K562 (cell line): ENCODE measurements around the gene VSIG2. TPM values are rescaled to one million over a fixed set of nuclear protein-coding genes. Genes with fewer than 3 reads are reported as not detected.

Source experiments
- CTBP1 ChIP-seq: fragments of 450-650 bp; IDR thresholded peaks from 2 replicates; pipeline ENCODE4 v1.6.1; 2016; ENCODE audit warnings: borderline replicate concordance
- CXXC5 ChIP-seq: fragments of 250-450 bp; sonication (Bioruptor Pico); IDR thresholded peaks from 2 replicates; pipeline ENCODE4 v1.8.0; 2022; ENCODE audit warnings: inconsistent platforms, mild to moderate bottlenecking, moderate library complexity
- DPF2 ChIP-seq: fragments of 450-650 bp; IDR thresholded peaks from 2 replicates; pipeline ENCODE4 v1.6.1; 2016
- EP300 ChIP-seq: IDR thresholded peaks from 2 replicates; pipeline ENCODE4 v1.6.1; 2012; ENCODE audit warnings: low read length, improper control_type of control experiment
- GATAD2B ChIP-seq: fragments of 450-650 bp; IDR thresholded peaks from 2 replicates; pipeline ENCODE4 v1.6.1; 2017; ENCODE audit warnings: mild to moderate bottlenecking, borderline replicate concordance
- HMGN3 ChIP-seq: IDR thresholded peaks from 2 replicates; pipeline ENCODE4 v1.6.1; 2011; ENCODE audit warnings: borderline replicate concordance, low read depth, mild to moderate bottlenecking, mixed read lengths, low read length; ENCODE audit not compliant: insufficient read length; ENCODE audit errors: extremely low read depth
- HNRNPH1 ChIP-seq: fragments of 200-400 bp; formaldehyde crosslinking; optimal IDR thresholded peaks from 2 replicates; pipeline ENCODE3; 2017; ENCODE audit warnings: low read depth, mild to moderate bottlenecking, low read length, moderate library complexity
- KLF13 ChIP-seq: fragments of 450-650 bp; IDR thresholded peaks from 2 replicates; pipeline ENCODE4 v1.6.1; 2016; ENCODE audit warnings: missing genetic modification characterization, low read depth, mild to moderate bottlenecking, missing compliant biosample characterization, moderate library complexity, borderline replicate concordance
- MEF2A ChIP-seq: IDR thresholded peaks from 2 replicates; pipeline ENCODE4 v1.6.1; 2011; ENCODE audit warnings: low read depth, mild to moderate bottlenecking, low read length, moderate library complexity; ENCODE audit not compliant: control insufficient read depth
- POLR2G ChIP-seq: fragments of 200-400 bp; formaldehyde crosslinking; IDR thresholded peaks from 2 replicates; pipeline ENCODE4 v1.6.1; 2017; ENCODE audit warnings: low read depth, mild to moderate bottlenecking, antibody characterized with exemption, low read length, moderate library complexity
- PPARD ChIP-seq: fragments of 250-450 bp; sonication (Bioruptor Pico); IDR thresholded peaks from 2 replicates; pipeline ENCODE4 v1.8.0; 2022; ENCODE audit warnings: inconsistent platforms, mild to moderate bottlenecking, moderate library complexity
- RCOR1 ChIP-seq, 2 experiments: IDR thresholded peaks; 2 replicates each; pipeline ENCODE4 v1.6.1; 2012; ENCODE audit warnings: low read depth in 2 of 2, low read length in 2 of 2, borderline replicate concordance in 1 of 2, improper control_type of control experiment in 1 of 2
- SRSF1 ChIP-seq: fragments of 200-400 bp; formaldehyde crosslinking; IDR thresholded peaks from 2 replicates; pipeline ENCODE4 v1.6.1; 2017; ENCODE audit warnings: mild to moderate bottlenecking, low read depth, low read length, moderate library complexity
- YY1 ChIP-seq, 3 experiments: IDR thresholded peaks; 2 replicates each; pipeline ENCODE4 v1.6.1; 2011; ENCODE audit warnings: low read length in 2 of 3, mild to moderate bottlenecking in 2 of 3, moderate library complexity in 2 of 3, borderline replicate concordance in 1 of 3, control low read depth in 1 of 3, low read depth in 1 of 3; ENCODE audit not compliant: insufficient read depth in 3 of 3, insufficient replicate concordance in 2 of 3, control insufficient read depth in 1 of 3, insufficient read length in 1 of 3; ENCODE audit errors: extremely low read depth in 1 of 3
- ZFP30 ChIP-seq: fragments of 250-450 bp; sonication (Bioruptor Pico); IDR thresholded peaks from 2 replicates; pipeline ENCODE4 v1.8.0; 2022; ENCODE audit warnings: moderate library complexity, mild to moderate bottlenecking, inconsistent platforms, borderline replicate concordance
- ZFX ChIP-seq: sonication (generic); formaldehyde crosslinking; IDR thresholded peaks from 2 replicates; pipeline ENCODE4 v1.8.0; 2022; ENCODE audit warnings: mild to moderate bottlenecking, missing genetic modification reagents, moderate library complexity
- ZNF12 ChIP-seq: sonication (generic); formaldehyde crosslinking; IDR thresholded peaks from 2 replicates; pipeline ENCODE4 v1.4.0; 2020; ENCODE audit warnings: mild to moderate bottlenecking, missing genetic modification reagents
- ZNF644 ChIP-seq: fragments of 200-800 bp; sonication (Bioruptor generic); IDR thresholded peaks from 2 replicates; pipeline ENCODE4 v1.6.1; 2016; ENCODE audit warnings: low read depth, missing genetic modification characterization, missing compliant biosample characterization
- polyA plus RNA-seq, 8 experiments: library from polyadenylated mRNA; depleted of rRNA in 4 of 8; stranded (reverse) in 5 of 8; unstranded in 3 of 8; fragments of >200 nt; fragmentation: Nextera tagmentation in 2 of 8; fragmentation: Illumina TruSeq in 1 of 8; extraction: Ambion mirVana in 2 of 8; extraction: Trizol in 1 of 8; gene quantifications; 2 replicates each; pipeline versions ENCODE4 v1.2.1 to v1.2.3, GENCODE V29; 2011 to 2014; ENCODE audit warnings: inconsistent platforms in 1 of 8, missing spikeins in 1 of 8
- total RNA-seq, 7 experiments: library from RNA; depleted of rRNA in 6 of 7; stranded (reverse); fragments of >200 nt in 6 of 7; fragmentation: Illumina TruSeq in 2 of 7; extraction: Trizol in 2 of 7; gene quantifications; 2 replicates each; pipeline versions ENCODE4 v1.2.1 to v1.2.3, GENCODE V29; 2011 to 2021; ENCODE audit warnings: low replicate concordance in 1 of 7
- TF ChIP-seq, protein P1 (sequence below): sonication (generic); formaldehyde crosslinking; IDR thresholded peaks from 2 replicates; pipeline ENCODE4 v1.8.0; 2022; ENCODE audit warnings: missing genetic modification reagents, mild to moderate bottlenecking, moderate library complexity, borderline replicate concordance
- TF ChIP-seq, protein P2 (sequence below): fragments of 250-450 bp; sonication (Bioruptor Pico); IDR thresholded peaks from 2 replicates; pipeline ENCODE4 v1.8.0; 2021; ENCODE audit warnings: mild to moderate bottlenecking, moderate library complexity
- TF ChIP-seq, protein P3 (sequence below): fragments of 250-450 bp; sonication (Bioruptor Pico); IDR thresholded peaks from 2 replicates; pipeline ENCODE4 v1.8.0; 2022; ENCODE audit warnings: inconsistent platforms
- TF ChIP-seq, protein P4 (sequence below), 2 experiments: fragments of 250-450 bp in 1 of 2; fragments of 450-650 bp in 1 of 2; sonication (Bioruptor Pico) in 1 of 2; IDR thresholded peaks; 2 replicates each; pipeline versions ENCODE4 v1.6.1 to v1.8.0; 2016 to 2021; ENCODE audit warnings: mild to moderate bottlenecking in 2 of 2, moderate library complexity in 2 of 2, missing compliant biosample characterization in 1 of 2, missing genetic modification characterization in 1 of 2

VSIG2 gene
- total and polyA plus RNA-seq, 9 of the 15 experiments (the other 6 are each of a cell fraction or from before 2014, with no cell fraction given), result not detected

DNA sequence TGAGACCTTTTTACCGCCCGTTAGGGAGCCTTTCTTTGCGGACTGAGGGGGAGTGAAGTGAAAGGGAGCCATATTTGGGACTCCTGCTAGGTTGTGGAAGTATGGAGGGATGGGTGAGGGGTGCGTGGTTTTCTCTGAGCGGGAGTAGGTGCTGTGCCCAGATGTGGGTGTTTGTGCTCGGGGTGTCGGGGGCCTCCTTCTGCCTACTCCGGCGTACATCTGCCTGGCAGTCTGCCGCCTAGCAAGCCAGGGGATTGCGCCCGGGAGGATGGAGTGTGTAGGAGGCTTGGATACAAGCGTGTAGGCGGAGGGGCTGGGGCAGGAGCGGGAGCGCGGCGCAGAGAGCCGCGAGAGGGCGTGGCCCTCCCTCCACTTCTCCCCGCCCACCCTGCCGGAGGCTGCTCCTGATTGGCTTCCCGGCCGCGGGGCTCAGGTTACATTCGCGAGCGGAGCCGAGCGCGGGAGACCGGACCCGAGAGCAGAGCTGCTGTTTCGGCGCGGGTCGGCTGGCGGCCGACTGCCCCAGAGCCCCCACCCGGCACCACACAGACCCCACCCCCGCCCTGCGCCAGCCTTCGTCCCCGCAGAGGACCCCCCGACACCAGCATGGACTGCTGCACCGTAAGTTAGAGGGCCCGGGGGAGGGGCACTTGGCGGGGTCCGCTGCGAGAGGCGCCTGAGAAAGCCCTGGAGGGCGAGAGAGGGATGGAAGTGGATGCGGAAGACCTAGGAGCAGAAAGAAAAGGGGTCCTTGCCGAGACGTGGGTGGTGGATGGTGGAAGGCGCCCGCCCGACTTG, 12.4 kb downstream of the VSIG2 start, which contains the start of gene NRGN (continued):
- TF ChIP-seq, protein P1, sequence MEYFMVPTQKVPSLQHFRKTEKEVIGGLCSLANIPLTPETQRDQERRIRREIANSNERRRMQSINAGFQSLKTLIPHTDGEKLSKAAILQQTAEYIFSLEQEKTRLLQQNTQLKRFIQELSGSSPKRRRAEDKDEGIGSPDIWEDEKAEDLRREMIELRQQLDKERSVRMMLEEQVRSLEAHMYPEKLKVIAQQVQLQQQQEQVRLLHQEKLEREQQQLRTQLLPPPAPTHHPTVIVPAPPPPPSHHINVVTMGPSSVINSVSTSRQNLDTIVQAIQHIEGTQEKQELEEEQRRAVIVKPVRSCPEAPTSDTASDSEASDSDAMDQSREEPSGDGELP (CRISPR knock-in tag), result 0 out of 2 replicates have a peak, but pooled peaks have one; percentile 15
- TF ChIP-seq CTBP1, result no peak
- no peak for TF ChIP-seq EP300
- no peak for TF ChIP-seq ZFX
- TF ChIP-seq, protein P2, sequence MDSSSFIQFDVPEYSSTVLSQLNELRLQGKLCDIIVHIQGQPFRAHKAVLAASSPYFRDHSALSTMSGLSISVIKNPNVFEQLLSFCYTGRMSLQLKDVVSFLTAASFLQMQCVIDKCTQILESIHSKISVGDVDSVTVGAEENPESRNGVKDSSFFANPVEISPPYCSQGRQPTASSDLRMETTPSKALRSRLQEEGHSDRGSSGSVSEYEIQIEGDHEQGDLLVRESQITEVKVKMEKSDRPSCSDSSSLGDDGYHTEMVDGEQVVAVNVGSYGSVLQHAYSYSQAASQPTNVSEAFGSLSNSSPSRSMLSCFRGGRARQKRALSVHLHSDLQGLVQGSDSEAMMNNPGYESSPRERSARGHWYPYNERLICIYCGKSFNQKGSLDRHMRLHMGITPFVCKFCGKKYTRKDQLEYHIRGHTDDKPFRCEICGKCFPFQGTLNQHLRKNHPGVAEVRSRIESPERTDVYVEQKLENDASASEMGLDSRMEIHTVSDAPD (CRISPR knock-in tag), result no peak
- TF ChIP-seq ZFP30 (CRISPR knock-in tag), result no peak
- TF ChIP-seq DPF2, result no peak
- TF ChIP-seq, protein P3, sequence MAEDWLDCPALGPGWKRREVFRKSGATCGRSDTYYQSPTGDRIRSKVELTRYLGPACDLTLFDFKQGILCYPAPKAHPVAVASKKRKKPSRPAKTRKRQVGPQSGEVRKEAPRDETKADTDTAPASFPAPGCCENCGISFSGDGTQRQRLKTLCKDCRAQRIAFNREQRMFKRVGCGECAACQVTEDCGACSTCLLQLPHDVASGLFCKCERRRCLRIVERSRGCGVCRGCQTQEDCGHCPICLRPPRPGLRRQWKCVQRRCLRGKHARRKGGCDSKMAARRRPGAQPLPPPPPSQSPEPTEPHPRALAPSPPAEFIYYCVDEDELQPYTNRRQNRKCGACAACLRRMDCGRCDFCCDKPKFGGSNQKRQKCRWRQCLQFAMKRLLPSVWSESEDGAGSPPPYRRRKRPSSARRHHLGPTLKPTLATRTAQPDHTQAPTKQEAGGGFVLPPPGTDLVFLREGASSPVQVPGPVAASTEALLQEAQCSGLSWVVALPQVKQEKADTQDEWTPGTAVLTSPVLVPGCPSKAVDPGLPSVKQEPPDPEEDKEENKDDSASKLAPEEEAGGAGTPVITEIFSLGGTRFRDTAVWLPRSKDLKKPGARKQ (CRISPR knock-in tag), result no peak
- TF ChIP-seq CXXC5 (CRISPR knock-in tag), result peak; percentile 31; the same call in 1 of the 2 replicates
- TF ChIP-seq ZNF644 (tag), result no peak
- TF ChIP-seq, protein P4, sequence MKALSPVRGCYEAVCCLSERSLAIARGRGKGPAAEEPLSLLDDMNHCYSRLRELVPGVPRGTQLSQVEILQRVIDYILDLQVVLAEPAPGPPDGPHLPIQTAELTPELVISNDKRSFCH (CRISPR knock-in tag; IDR thresholded peaks at IDR 0.05), result no peak
- TF ChIP-seq, protein P4 (tag; IDR thresholded peaks at IDR 0.05), result no peak
- no peak for TF ChIP-seq PPARD
- no peak for TF ChIP-seq SRSF1
- no peak for TF ChIP-seq GATAD2B
- TF ChIP-seq YY1 (IDR thresholded peaks at IDR 0.05; ENCODE audit: borderline replicate concordance in 1 of 3, control insufficient read depth in 1 of 3, extremely low read depth in 1 of 3, insufficient read depth in 3 of 3, insufficient read length in 1 of 3, insufficient replicate concordance in 2 of 3, low read depth in 1 of 3, low read length in 2 of 3), result no peak
- peak; percentile 69 for TF ChIP-seq POLR2G
- TF ChIP-seq HMGN3, result peak; percentile 63
- TF ChIP-seq MEF2A, result no peak
- TF ChIP-seq ZNF12, result no peak
- no peak for TF ChIP-seq KLF13
- peak in 1 of 2 experiments; percentile 40; a peak in 1 of 4 replicates for TF ChIP-seq RCOR1 (IDR thresholded peaks at IDR 0.05; ENCODE audit: borderline replicate concordance in 1 of 2, low read depth in 2 of 2, low read length in 2 of 2)
- TF ChIP-seq HNRNPH1, result no peak
